Measurements from ENCODE around the gene WDR19. TPM values are rescaled to one million over a fixed set of nuclear protein-coding genes. Genes with fewer than 3 reads are reported as not detected.
A peak's percentile ranks its signal among the peaks of the same experiment; 100 is the strongest.

The WDR19 gene
- total and polyA plus RNA-seq, 2 donors (not counting 1 experiment from before 2014, with no cell fraction given): 34.8 to 36.0 TPM

- Histone ChIP-seq H3K9ac (ENCODE audit: insufficient read depth, low read length) (no peak overlapping the region), H4K20me1 (ENCODE audit: control insufficient read depth, extremely low read depth, insufficient read depth, low read length) (no peaks in the 10 kb centered on the region), H2AFZ (ENCODE audit: low read length) (no peak overlapping the region), H3K79me2 (ENCODE audit: control insufficient read depth, insufficient read depth, low read length) (no peaks in the 10 kb centered on the region), H3K4me1 (ENCODE audit: control insufficient read depth, extremely low read depth, insufficient read depth, low read length) (no peaks in the 10 kb centered on the region), H3K27ac (ENCODE audit: insufficient read depth, low read length) (no peak overlapping the region), H3K4me3 (replicated peaks in 1 of 4; ENCODE audit: control extremely low read depth in 1 of 4, insufficient read depth in 1 of 4, low read depth in 3 of 4, low read length in 4 of 4) (no peak overlapping the region), H3K36me3 (ENCODE audit: control insufficient read depth, insufficient read depth, low read length) (peaks cover 10% of the 10 kb centered on the region), H3K27me3 (ENCODE audit: control insufficient read depth, insufficient read depth, low read length) (no peaks in the 10 kb centered on the region), H3K4me2 (ENCODE audit: extremely low read depth, insufficient read depth, low read length) (no peak overlapping the region), H3K9me3 (ENCODE audit: control insufficient read depth, insufficient read depth, low read depth, low read length) (no peaks in the 10 kb centered on the region)
- TF ChIP-seq EZH2 (IDR thresholded peaks at IDR 0.05; ENCODE audit: low read length, missing control alignments) (no peak), CTCF (conservative IDR thresholded peaks at IDR 0.05 in 1 of 2, IDR thresholded peaks at IDR 0.05 in 1 of 2; ENCODE audit: low read depth in 1 of 2, low read length in 2 of 2) (no peak)
- DNase-seq (ENCODE audit: low read depth in 2 of 2): no peak
Measured at GRCh38 chr4:39302901-39303300, 120.6 kb downstream of the WDR19 start.

GRCh38 chr4:39303871-39304270, 121.5 kb downstream of the WDR19 start:
- Histone ChIP-seq H3K4me3 (replicated peaks in 1 of 4; ENCODE audit: control extremely low read depth in 1 of 4, insufficient read depth in 1 of 4, low read depth in 3 of 4, low read length in 4 of 4) (no peak overlapping the region), H3K4me1 (ENCODE audit: control insufficient read depth, extremely low read depth, insufficient read depth, low read length) (no peaks in the 10 kb centered on the region), H3K36me3 (ENCODE audit: control insufficient read depth, insufficient read depth, low read length) (peaks cover 10% of the 10 kb centered on the region), H3K4me2 (ENCODE audit: extremely low read depth, insufficient read depth, low read length) (no peak overlapping the region), H3K79me2 (ENCODE audit: control insufficient read depth, insufficient read depth, low read length) (no peaks in the 10 kb centered on the region), H4K20me1 (ENCODE audit: control insufficient read depth, extremely low read depth, insufficient read depth, low read length) (no peaks in the 10 kb centered on the region), H3K27ac (ENCODE audit: insufficient read depth, low read length) (no peak overlapping the region), H3K9ac (ENCODE audit: insufficient read depth, low read length) (no peak overlapping the region), H3K9me3 (ENCODE audit: control insufficient read depth, insufficient read depth, low read depth, low read length) (no peaks in the 10 kb centered on the region), H2AFZ (ENCODE audit: low read length) (no peak overlapping the region), H3K27me3 (ENCODE audit: control insufficient read depth, insufficient read depth, low read length) (no peaks in the 10 kb centered on the region)
- no peak for TF ChIP-seq CTCF (conservative IDR thresholded peaks at IDR 0.05 in 1 of 2, IDR thresholded peaks at IDR 0.05 in 1 of 2; ENCODE audit: low read depth in 1 of 2, low read length in 2 of 2)
- DNase-seq (ENCODE audit: low read depth in 2 of 2): no peak

GRCh38 chr4:39304651-39305050, 122.3 kb downstream of the WDR19 start:
- Histone ChIP-seq H3K27me3 (ENCODE audit: control insufficient read depth, insufficient read depth, low read length) (no peaks in the 10 kb centered on the region), H3K9ac (ENCODE audit: insufficient read depth, low read length) (no peak overlapping the region), H3K9me3 (ENCODE audit: control insufficient read depth, insufficient read depth, low read depth, low read length) (no peaks in the 10 kb centered on the region), H3K4me1 (ENCODE audit: control insufficient read depth, extremely low read depth, insufficient read depth, low read length) (no peaks in the 10 kb centered on the region), H4K20me1 (ENCODE audit: control insufficient read depth, extremely low read depth, insufficient read depth, low read length) (no peaks in the 10 kb centered on the region), H3K79me2 (ENCODE audit: control insufficient read depth, insufficient read depth, low read length) (no peaks in the 10 kb centered on the region), H3K36me3 (ENCODE audit: control insufficient read depth, insufficient read depth, low read length) (peaks cover 10% of the 10 kb centered on the region), H3K4me3 (replicated peaks in 1 of 4; ENCODE audit: control extremely low read depth in 1 of 4, insufficient read depth in 1 of 4, low read depth in 3 of 4, low read length in 4 of 4) (no peak overlapping the region), H3K4me2 (ENCODE audit: extremely low read depth, insufficient read depth, low read length) (no peak overlapping the region), H3K27ac (ENCODE audit: insufficient read depth, low read length) (no peak overlapping the region), H2AFZ (ENCODE audit: low read length) (no peak overlapping the region)
- DNase-seq (ENCODE audit: low read depth in 2 of 2): peak in 1 of 2 donors; percentile 57
- TF ChIP-seq EZH2 (IDR thresholded peaks at IDR 0.05; ENCODE audit: low read length, missing control alignments) (no peak), CTCF (conservative IDR thresholded peaks at IDR 0.05 in 1 of 2, IDR thresholded peaks at IDR 0.05 in 1 of 2; ENCODE audit: low read depth in 1 of 2, low read length in 2 of 2) (no peak)

Data from fibroblast of lung (primary cell).